ENCODE measurements around the gene MDFIC.

- TF ChIP-seq CTCF (conservative IDR thresholded peaks at IDR 0.05; ENCODE audit: low read length) = no peak
- no peak for TF ChIP-seq EZH2phosphoT487 (IDR thresholded peaks at IDR 0.05; ENCODE audit: borderline replicate concordance)
Measured at GRCh38 chr7:114970732-114971131, 48.8 kb downstream of the MDFIC start.

Data from Loucy (cell line).